ENCODE data around the gene AUTS2. TPM values are rescaled to one million over a fixed set of nuclear protein-coding genes. Genes with fewer than 3 reads are reported as not detected.

AUTS2 gene
- total and polyA plus RNA-seq, 9 of the 15 experiments (the other 6 are each of a cell fraction or from before 2014, with no cell fraction given) = 0.58 TPM; not detected in 8

- in situ Hi-C loops (cut with MboI) (no loop called here), intact Hi-C loops (cut with micrococcal nuclease) (no loop called here)
- Histone ChIP-seq H3K79me2 (ENCODE audit: control insufficient read depth, insufficient read depth, low read length) (no peaks in the 10 kb centered on the region), H2AFZ (ENCODE audit: low read depth, low read length) (no peak overlapping the region), H3K9me1 (ENCODE audit: control insufficient read depth, insufficient read depth, low read length) (no peaks in the 10 kb centered on the region), H3K36me3 (ENCODE audit: control insufficient read depth, insufficient read depth, low read length) (no peaks in the 10 kb centered on the region), H3K9ac (ENCODE audit: insufficient read depth in 1 of 2, low read depth in 2 of 2, low read length in 2 of 2) (no peak overlapping the region), H3K4me1 (replicated peaks in 1 of 2; ENCODE audit: control insufficient read depth in 2 of 2, insufficient read depth in 2 of 2, low read length in 2 of 2) (no peaks in the 10 kb centered on the region), H3K4me3 (no peak overlapping the region), H3K4me2 (ENCODE audit: insufficient read depth, low read length) (no peak overlapping the region), H4K20me1 (replicated peaks; ENCODE audit: control insufficient read depth, insufficient read depth, low read length) (no peaks in the 10 kb centered on the region), H3K27ac (ENCODE audit: extremely low read depth, low read depth, low read length) (no peak overlapping the region), H3K27me3 (ENCODE audit: control insufficient read depth in 2 of 2, insufficient read depth in 2 of 2, low read length in 2 of 2) (no peaks in the 10 kb centered on the region), H3K9me3 (replicated peaks; ENCODE audit: control insufficient read depth, insufficient read depth, low read depth, low read length) (no peaks in the 10 kb centered on the region)
- 0% methylated on average over 1 of the region's 1 CpG for WGBS (ENCODE audit: insufficient coverage, low coverage, missing lambda C conversion rate)
- ChIA-PET CTCF (ENCODE audit: low intra/inter-chr PET ratio) (no interaction called here), POLR2A (no interaction called here)
- DNase-seq (ENCODE audit: extremely low read depth in 1 of 4, low spot score in 3 of 4) (no peak), ATAC-seq (no peak), FAIRE-seq (no peak)
- no TSS peak for BruUV-seq (replicated peaks)
- TF ChIP-seq CEBPG (CRISPR knock-in tag; IDR thresholded peaks at IDR 0.05) (no peak), CEBPG (tag; conservative IDR thresholded peaks at IDR 0.05 in 1 of 2, IDR thresholded peaks at IDR 0.05 in 1 of 2) (no peak), RFX7 (CRISPR knock-in tag; IDR thresholded peaks at IDR 0.05) (no peak), ZBTB40 (IDR thresholded peaks at IDR 0.05) (no peak), ZBTB40 (CRISPR knock-in tag; IDR thresholded peaks at IDR 0.05) (no peak), ASH1L (IDR thresholded peaks at IDR 0.05; ENCODE audit: borderline replicate concordance, low read depth, partially characterized antibody) (no peak), BCL6 (CRISPR knock-in tag; IDR thresholded peaks at IDR 0.05) (no peak), XRCC5 (IDR thresholded peaks at IDR 0.05; ENCODE audit: low read depth, low read length) (no peak), ILF3 (IDR thresholded peaks at IDR 0.05; ENCODE audit: borderline replicate concordance) (no peak), ZNF717 (CRISPR knock-in tag; IDR thresholded peaks at IDR 0.05) (no peak), PCBP1 (IDR thresholded peaks at IDR 0.05; ENCODE audit: low read depth, low read length, poor library complexity, severe bottlenecking) (no peak), TEAD2 (tag; IDR thresholded peaks at IDR 0.05) (no peak), RHOXF2B (CRISPR knock-in tag; conservative IDR thresholded peaks at IDR 0.05) (no peak), RBM15 (IDR thresholded peaks at IDR 0.05; ENCODE audit: insufficient read depth, low read length) (no peak), MTF1 (CRISPR knock-in tag; IDR thresholded peaks at IDR 0.05; ENCODE audit: borderline replicate concordance) (no peak), CHCHD3 (CRISPR knock-in tag; IDR thresholded peaks at IDR 0.05) (no peak), SAFB (IDR thresholded peaks at IDR 0.05; ENCODE audit: borderline replicate concordance, low read depth, low read length) (no peak)
These were observed 751.5 kb downstream of the AUTS2 start for GRCh38 chr7:70349819-70350218.
